ENCODE measurements around the gene NUDT21.

DNA sequence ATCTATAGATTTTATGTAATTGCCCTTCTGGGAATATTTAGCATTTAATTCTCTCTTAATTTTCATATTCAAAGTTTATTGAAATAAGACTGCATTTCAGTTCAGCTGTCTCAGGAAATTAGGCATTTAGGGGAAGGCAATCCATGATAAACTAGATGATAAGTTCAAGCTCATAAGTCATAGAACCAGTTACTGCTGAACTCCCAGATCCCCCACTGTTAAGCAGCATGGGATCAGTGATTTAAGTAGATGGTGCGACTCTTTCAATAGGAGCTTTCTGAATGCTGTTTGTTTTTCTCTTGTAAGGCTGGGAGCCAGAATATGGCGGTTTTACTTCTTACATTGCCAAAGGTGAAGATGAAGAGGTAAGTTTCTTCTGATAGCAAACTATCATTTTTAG is 24.1 kb upstream of the NUDT21 start:
- TF ChIP-seq, protein P1, sequence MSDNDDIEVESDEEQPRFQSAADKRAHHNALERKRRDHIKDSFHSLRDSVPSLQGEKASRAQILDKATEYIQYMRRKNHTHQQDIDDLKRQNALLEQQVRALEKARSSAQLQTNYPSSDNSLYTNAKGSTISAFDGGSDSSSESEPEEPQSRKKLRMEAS (IDR thresholded peaks at IDR 0.05): no peak
- TF ChIP-seq CREB1 (IDR thresholded peaks at IDR 0.05; ENCODE audit: low read depth): no peak
- no peak for TF ChIP-seq NFIC (IDR thresholded peaks at IDR 0.05)
- TF ChIP-seq EP300 (IDR thresholded peaks at IDR 0.05; ENCODE audit: borderline replicate concordance): no peak
- TF ChIP-seq ZBTB7A (IDR thresholded peaks at IDR 0.05; ENCODE audit: low read depth): no peak
- no peak for TF ChIP-seq CEBPB (IDR thresholded peaks at IDR 0.05)
- TF ChIP-seq TCF12 (IDR thresholded peaks at IDR 0.05; ENCODE audit: low read depth): no peak
- no peak for TF ChIP-seq TAF1 (IDR thresholded peaks at IDR 0.05; ENCODE audit: low read depth)

All from Ishikawa (cell line).